HG02759 (cell line): ENCODE measurements around the gene MEIOB.
"Not testable (repeated sequence)": the region's sequence is repeated elsewhere in the genome, so short reads cannot be mapped to it uniquely, and the experiment has no call there.

Experiments
- ATAC-seq: cut with Tn5 transposase; IDR thresholded peaks from one replicate; pipeline ENCODE4 v1.9.1; 2021; ENCODE audit warnings: mild to moderate bottlenecking, moderate library complexity; ENCODE audit not compliant: unreplicated experiment

The MEIOB gene

GRCh38 chr16:1816396-1817275 lies 55.3 kb downstream of the MEIOB start:
- no peak for ATAC-seq

DNA sequence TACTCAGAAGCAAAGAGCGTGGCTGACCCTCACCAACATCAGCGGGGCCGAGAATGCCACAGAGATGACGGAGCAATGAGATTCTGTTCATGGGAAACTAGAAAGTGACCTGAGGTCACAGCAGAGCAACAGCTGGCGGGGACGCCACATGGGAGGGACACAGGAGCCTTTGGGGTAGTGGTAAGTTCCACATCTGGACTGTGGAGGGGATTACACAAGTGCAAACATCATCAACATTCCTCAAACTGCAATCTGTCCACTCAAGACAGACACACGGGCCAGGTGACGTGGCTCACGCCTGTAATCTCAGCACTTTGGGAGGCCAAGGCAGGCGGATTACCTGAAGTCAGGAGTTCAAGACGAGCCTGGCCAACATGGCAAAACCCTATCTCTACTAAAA lies 56.5 kb downstream of the MEIOB start:
- ATAC-seq, result no peak

- no peak for ATAC-seq
These were observed 59.2 kb downstream of the MEIOB start for GRCh38 chr16:1812732-1813163.

DNA sequence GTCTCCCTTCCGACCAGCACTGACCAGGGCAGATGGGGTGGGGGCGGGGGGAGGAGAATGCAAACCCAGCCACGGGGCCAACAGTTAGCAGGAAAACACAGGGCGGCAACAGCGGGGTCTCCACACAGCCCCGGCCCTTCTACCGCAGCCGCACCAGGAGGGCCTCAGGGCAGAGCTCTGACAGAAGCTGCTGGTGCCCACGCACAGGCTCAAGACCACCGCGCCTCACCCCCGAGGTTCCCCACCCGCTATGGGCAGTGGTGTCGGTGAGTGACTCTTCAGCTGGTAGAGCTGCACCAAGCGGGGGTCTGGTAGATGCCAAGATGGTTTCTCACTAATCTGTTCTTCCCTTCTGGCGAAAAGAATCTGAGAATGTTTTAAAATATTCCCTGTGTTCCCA lies 61.4 kb downstream of the MEIOB start:
- no peak for ATAC-seq

DNA sequence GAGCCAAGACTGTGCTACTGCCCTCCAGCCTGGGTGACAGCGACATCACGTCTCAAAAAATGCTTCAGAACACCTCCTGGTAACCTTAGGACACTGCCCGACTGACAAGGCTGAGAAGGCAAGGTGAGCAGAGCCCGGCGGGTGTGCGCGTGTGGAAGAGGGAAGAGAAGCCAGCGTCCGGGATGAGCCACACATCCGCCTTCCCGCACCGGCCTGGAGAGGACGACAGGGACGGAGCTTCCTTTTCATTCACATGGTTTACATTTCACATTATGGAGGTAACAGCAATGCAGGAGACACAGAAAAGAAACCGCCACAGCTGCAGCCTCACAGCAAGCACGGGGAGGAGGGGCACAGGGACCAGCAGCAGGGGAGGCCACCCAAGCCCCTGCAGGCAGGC lies 61.9 kb downstream of the MEIOB start:
- ATAC-seq, result no peak

DNA sequence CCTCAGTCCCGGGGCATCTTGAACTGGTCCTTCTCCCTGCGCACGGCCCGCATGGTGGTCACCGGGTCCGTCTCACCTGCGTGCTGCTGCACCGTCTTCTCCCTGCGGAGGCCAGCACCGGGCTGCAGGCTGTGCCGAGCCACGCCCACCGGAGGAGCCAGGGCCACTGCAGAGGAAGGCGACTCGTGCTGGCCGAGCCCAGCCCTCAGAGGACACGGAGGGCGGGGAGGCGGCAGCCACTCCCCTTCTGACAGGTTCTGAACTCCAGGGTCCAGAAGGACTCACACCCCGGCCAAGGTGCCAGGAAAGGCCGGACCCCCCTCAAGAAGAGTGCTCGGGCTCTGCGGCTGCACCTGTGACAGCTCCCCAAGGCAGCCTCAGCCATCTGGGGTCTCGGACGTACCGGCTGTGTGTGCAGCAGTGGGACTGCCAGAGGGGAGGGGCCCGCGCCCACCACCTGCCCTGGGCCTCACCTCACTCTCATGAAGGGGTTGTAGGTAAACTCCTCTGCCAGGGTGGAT lies 62.6 kb downstream of the MEIOB start:
- ATAC-seq, result no peak

GRCh38 chr16:1808691-1809090 lies 63.3 kb downstream of the MEIOB start:
- no peak for ATAC-seq

- ATAC-seq, result no peak
These were observed 64.3 kb downstream of the MEIOB start for GRCh38 chr16:1807626-1808025.

DNA sequence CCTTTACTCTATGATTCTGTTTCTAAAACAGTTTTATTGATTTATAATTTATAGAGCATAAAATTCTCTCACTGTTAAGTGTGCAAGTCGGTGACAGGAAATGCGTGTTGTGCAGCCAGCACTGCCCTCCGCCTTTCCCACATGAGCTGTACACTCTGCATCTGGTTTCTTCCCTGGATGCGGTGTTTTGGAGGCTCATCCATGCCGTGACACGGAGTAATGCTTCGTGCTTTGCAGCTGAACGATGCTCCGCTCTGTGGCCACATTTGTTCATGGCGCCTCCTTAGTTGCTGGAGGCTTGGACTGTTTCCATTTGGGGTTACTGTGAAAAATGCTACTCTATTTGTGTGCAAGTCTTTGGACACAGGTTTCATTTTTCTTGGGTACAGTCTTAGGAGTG lies 71.3 kb downstream of the MEIOB start:
- no peak for ATAC-seq

GRCh38 chr16:1799263-1799662 lies 72.7 kb downstream of the MEIOB start:
- not testable (repeated sequence) for ATAC-seq

- ATAC-seq, result no peak
These were observed 76.9 kb downstream of the MEIOB start for GRCh38 chr16:1794908-1795666.

- ATAC-seq, result no peak
These were observed 77.6 kb downstream of the MEIOB start for GRCh38 chr16:1794221-1794871.

DNA sequence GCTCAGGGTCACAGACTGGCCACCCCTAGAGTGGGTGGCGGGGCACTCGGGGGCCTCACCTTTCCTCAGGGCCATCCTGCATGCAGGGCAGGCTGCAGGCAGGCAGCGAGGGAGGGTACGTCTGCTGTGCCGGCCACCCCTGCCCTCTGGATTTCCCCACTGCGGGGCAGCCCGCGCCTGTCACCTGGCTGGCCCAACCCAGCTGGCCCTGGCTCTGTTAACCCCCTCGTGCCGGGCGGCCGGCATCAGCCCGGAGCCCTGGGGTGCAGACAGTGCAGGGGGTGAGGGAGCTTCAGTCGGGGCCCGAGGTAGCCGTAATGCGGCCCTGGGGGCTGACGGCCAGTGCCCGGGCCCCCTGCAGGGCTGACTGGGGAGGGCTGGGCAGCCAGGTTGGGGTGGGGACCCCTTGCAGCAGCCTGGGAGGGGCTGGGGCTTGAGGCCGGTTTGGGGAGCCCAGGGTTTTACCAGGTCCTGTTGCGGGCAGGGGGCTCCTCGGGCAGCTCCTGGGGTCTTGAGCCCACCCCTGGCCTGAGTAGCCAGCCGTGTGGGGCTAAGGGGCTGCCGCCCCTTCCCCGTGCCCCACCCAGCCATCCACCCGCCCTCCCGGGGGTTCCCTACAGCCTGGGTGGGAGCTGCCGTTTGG lies 78.3 kb downstream of the MEIOB start, which contains the start of gene IGFALS:
IGFALS (minus strand) TSS at position 128 of the 643 bp plus-strand sequence; CDS start at position 75, 53 bp downstream.
- no peak for ATAC-seq

GRCh38 chr16:1792836-1793577 lies 79.0 kb downstream of the MEIOB start:
- no peak for ATAC-seq

DNA sequence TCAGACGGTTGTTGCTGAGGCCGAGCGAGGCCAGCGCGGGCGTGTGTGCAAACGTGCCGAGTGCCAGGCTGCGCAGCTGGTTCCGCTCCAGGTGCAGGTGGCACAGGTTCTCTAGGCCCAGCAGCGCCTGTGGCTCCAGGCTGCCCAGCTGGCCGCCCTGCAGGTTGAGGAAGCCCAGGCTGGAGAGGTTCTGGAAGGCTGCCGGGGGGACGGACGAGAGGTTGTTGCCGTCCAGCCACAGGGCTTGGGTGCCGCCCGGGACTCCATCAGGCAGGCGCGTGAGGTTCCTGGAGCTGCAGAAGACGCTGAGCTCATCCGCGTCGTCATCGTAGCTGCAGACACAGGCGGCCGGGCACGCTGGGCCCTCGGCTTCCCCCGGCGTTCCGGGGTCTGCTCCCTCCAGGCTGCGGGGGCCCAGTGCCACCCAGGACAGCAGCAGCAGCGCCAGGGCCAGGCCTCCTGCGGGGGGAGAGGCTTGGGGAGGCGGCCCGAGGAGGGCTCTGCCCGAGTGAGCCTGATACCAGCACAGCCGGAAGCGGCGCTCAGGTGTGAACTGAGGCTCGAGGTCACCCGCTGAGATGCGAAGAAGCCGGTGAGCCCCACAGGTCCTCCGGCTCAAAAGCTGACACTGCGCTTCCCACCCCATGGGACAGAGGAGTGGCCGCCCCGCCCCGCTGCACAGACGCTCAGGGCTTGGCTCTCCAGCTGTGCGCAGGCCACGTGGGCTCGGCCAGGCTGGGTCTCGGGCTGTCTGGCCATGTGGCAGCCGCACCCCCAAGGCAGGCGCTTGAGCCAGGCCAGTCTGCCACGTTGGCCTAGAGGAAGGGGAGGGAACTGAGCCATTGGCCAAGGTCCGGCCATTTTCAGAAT lies 79.8 kb downstream of the MEIOB start:
- no peak for ATAC-seq

GRCh38 chr16:1791256-1791942 lies 80.6 kb downstream of the MEIOB start:
- no peak for ATAC-seq

- ATAC-seq, result no peak
These were observed 81.2 kb downstream of the MEIOB start for GRCh38 chr16:1790611-1791255.

DNA sequence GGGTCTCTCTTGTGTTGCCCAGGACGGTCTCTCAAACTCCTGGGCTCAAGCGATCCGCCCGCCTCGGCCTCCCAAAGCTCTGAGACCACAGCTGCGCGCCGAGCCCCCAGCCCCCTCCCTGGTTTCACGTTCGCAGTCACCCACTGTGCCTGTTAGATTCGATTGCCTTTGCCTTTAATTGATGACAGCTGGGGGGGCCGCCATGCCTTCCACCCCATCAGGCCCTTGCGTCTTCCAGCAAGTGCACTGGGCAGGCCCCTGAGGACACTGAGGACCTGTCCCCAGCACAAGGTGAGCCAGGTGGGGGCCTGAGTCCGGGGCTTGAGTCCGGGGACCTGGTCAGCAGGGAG lies 81.7 kb downstream of the MEIOB start:
- ATAC-seq, result no peak
